ENCODE results near the gene DOCK9.

DNA sequence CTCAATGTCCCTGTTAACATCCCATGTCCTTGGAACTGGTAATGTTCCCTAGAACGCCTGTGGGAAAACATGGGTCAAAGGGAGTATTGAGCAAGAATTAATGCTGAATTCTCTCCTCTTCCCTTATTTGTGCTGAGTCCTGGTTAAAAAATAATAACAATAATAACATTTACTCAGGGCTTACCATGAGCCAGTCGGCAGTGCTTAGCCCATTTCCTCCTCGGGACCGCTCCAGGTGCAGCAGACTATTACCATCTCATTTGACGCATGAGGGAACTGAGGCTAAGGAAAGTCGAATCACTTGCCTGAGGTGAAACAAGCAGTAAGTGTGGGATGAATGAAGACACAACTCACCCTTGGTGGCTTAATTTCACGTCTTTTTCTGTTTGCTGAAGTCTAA, 191.8 kb downstream of the DOCK9 start:
- TF ChIP-seq NONO (IDR thresholded peaks at IDR 0.05; ENCODE audit: low read depth in 2 of 2, low read length in 1 of 2) (no peak), GABPA (tag; conservative IDR thresholded peaks at IDR 0.05; ENCODE audit: low read depth) (no peak), SIN3B (IDR thresholded peaks at IDR 0.05; ENCODE audit: low read depth) (no peak), TCF7L2 (IDR thresholded peaks at IDR 0.05; ENCODE audit: low read depth, low read length) (no peak)

Data from K562 (cell line).